Stimulated activated CD4-positive, alpha-beta T cell treated with anti-CD3 and anti-CD28 coated beads, Interleukin-4, amount 100 ng/mL, for 24 hours (primary cell): Measurements from ENCODE around the gene USP17L22.
A peak's percentile ranks its signal among the peaks of the same experiment; 100 is the strongest.
"Not testable (repeated sequence)": the region's sequence is repeated elsewhere in the genome, so short reads cannot be mapped to it uniquely, and the experiment has no call there.

ENCODE experiments used
- DNase-seq: peaks from one replicate; pipeline ENCODE4 v3.0.0-alpha.2; 2020

USP17L22 gene

GRCh38 chr4:9267319-9267718, at the start of gene USP17L22:
Gene USP17L22, plus strand, starts transcription at chr4:9267619. Its CDS starts 0 bp downstream, at chr4:9267619.
- DNase-seq = not testable (repeated sequence)

DNA sequence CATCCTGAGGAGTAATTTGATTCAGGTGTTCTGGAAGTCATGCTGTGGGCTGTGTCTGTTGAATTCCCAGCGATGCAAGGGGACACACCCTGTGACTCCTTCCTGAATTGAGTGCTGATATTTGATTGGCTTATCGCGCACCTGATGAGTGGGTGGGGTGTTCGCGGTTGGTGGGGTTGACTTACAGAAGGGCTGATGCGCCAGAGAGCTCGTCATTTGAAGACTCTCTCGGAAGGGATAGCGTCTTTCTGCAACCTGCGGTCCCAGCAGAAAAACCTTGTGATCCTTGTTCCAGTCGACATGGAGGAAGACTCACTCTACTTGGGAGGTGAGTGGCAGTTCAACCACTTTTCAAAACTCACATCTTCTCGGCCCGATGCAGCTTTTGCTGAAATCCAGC, 47.6 kb upstream of the USP17L22 start, which contains the start of gene USP17L12:
Gene USP17L12 (plus strand): TSS at position 301 of the 400 bp plus-strand sequence. CDS start 0 bp downstream, at position 301.
- not testable (repeated sequence) for DNase-seq

- DNase-seq = not testable (repeated sequence)
Measured at GRCh38 chr4:9224596-9224995, 42.8 kb upstream of the USP17L22 start, which contains the start of gene USP17L13. Gene USP17L13, plus strand, starts transcription at chr4:9224896. Its CDS starts 0 bp downstream, at chr4:9224896.

DNA sequence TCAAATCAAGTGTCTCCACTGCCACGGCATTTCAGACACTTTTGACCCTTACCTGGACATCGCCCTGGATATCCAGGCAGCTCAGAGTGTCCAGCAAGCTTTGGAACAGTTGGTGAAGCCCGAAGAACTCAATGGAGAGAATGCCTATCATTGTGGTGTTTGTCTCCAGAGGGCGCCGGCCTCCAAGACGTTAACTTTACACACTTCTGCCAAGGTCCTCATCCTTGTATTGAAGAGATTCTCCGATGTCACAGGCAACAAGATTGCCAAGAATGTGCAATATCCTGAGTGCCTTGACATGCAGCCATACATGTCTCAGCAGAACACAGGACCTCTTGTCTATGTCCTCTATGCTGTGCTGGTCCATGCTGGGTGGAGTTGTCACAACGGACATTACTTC, 37.2 kb upstream of the USP17L22 start:
- peak; percentile 0 for DNase-seq

DNA sequence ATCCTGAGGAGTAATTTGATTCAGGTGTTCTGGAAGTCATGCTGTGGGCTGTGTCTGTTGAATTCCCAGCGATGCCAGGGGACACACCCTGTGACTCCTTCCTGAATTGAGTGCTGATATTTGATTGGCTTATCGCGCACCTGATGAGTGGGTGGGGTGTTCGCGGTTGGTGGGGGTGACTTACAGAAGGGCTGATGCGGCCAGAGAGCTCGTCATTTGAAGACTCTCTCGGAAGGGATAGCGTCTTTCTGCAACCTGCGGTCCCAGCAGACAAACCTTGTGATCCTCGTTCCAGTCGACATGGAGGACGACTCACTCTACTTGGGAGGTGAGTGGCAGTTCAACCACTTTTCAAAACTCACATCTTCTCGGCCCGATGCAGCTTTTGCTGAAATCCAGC, 33.3 kb upstream of the USP17L22 start, which contains the start of gene USP17L15:
Gene USP17L15 (plus strand): TSS at position 301 of the 400 bp plus-strand sequence. CDS start 0 bp downstream, at position 301.
- not testable (repeated sequence) for DNase-seq

DNA sequence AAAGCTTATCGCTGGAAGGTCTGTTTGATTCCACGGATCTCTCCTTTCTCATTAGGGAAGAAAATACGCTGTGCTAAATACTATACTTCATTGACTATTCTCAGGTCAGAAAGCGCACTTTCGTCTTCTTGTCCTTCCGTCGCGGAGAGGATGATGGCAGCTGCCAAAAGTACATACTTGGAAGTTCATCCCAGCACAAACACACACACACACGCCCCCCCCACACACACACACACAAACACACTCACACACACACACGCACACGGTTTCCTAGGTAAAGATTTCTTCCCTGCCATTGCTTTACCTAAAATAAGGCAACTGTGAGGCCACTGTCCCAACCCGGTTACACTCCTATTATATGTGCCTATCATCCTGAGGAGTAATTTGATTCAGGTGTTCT, 29.0 kb upstream of the USP17L22 start:
- not testable (repeated sequence) for DNase-seq

- not testable (repeated sequence) for DNase-seq
Measured at GRCh38 chr4:9243579-9243978, 23.8 kb upstream of the USP17L22 start, which contains the start of gene USP17L17. Gene USP17L17, plus strand, starts transcription at chr4:9243879. Its CDS starts 0 bp downstream, at chr4:9243879.

- peak; percentile 1 for DNase-seq
Measured at GRCh38 chr4:9247953-9248680, 19.3 kb upstream of the USP17L22 start, which contains the start of gene USP17L18. Gene USP17L18, plus strand, starts transcription at chr4:9248630. Its CDS starts 0 bp downstream, at chr4:9248630.

DNA sequence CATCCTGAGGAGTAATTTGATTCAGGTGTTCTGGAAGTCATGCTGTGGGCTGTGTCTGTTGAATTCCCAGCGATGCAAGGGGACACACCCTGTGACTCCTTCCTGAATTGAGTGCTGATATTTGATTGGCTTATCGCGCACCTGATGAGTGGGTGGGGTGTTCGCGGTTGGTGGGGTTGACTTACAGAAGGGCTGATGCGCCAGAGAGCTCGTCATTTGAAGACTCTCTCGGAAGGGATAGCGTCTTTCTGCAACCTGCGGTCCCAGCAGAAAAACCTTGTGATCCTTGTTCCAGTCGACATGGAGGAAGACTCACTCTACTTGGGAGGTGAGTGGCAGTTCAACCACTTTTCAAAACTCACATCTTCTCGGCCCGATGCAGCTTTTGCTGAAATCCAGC, 14.3 kb upstream of the USP17L22 start, which contains the start of gene USP17L19:
Gene USP17L19 (plus strand): TSS at position 301 of the 400 bp plus-strand sequence. CDS start 0 bp downstream, at position 301.
- not testable (repeated sequence) for DNase-seq

DNA sequence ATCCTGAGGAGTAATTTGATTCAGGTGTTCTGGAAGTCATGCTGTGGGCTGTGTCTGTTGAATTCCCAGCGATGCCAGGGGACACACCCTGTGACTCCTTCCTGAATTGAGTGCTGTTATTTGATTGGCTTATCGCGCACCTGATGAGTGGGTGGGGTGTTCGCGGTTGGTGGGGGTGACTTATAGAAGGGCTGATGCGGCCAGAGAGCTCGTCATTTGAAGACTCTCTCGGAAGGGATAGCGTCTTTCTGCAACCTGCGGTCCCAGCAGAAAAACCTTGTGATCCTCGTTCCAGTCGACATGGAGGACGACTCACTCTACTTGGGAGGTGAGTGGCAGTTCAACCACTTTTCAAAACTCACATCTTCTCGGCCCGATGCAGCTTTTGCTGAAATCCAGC, 9.6 kb upstream of the USP17L22 start, which contains the start of gene USP17L20:
Gene USP17L20 (plus strand): TSS at position 301 of the 400 bp plus-strand sequence. CDS start 0 bp downstream, at position 301.
- not testable (repeated sequence) for DNase-seq

GRCh38 chr4:9262572-9262971, 4.8 kb upstream of the USP17L22 start, which contains the start of gene USP17L21:
Gene USP17L21, plus strand, starts transcription at chr4:9262872. Its CDS starts 0 bp downstream, at chr4:9262872.
- not testable (repeated sequence) for DNase-seq

DNA sequence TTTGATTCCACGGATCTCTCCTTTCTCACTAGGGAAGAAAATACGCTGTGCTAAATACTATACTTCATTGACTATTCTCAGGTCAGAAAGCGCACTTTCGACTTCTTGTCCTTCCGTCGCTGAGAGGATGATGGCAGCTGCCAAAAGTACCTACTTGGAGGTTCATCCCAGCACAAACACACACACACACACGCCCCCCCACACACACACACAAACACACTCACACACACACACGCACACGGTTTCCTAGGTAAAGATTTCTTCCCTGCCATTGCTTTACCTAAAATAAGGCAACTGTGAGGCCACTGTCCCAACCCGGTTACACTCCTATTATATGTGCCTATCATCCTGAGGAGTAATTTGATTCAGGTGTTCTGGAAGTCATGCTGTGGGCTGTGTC, 4.3 kb downstream of the USP17L22 start:
- peak; percentile 3 for DNase-seq
